CD4-positive, alpha-beta T cell (primary cell): ENCODE results near the gene SDK2. TPM values are rescaled to one million over a fixed set of nuclear protein-coding genes. Genes with fewer than 3 reads are reported as not detected.

Experiments
- ATAC-seq: fragments of 200-7000 bp; cut with Tn5 transposase; one replicate; pipeline ENCODE4 v1.10.0; 2022; ENCODE audit warnings: mild to moderate bottlenecking; ENCODE audit not compliant: poor library complexity
- CTCF ChIA-PET: fragments of 350-600 bp; sonication (Branson Sonifier 250); formaldehyde crosslinking; loops from one replicate; lab custom pipeline; 2021; ENCODE audit warnings: antibody characterized with exemption, inconsistent platforms; lab: Charles Lee
- POLR2A ChIA-PET: fragments of 350-600 bp; sonication (Branson Sonifier 250); formaldehyde crosslinking; loops from one replicate; lab custom pipeline; 2021; ENCODE audit warnings: antibody characterized with exemption, inconsistent platforms; lab: Charles Lee
- DNase-seq, 14 experiments: peaks; one replicate each; pipeline ENCODE4 v3.0.0-alpha.2; 2013 to 2020; ENCODE audit warnings: mixed read lengths in 2 of 14
- H3K27ac ChIP-seq, 2 donors: one replicate each; pipeline versions ENCODE4 v1.5.1 to v1.7.0; 2013; ENCODE audit warnings: low read length in 2 of 2, low read depth in 1 of 2, mild to moderate bottlenecking in 1 of 2
- H3K27me3 ChIP-seq, 2 experiments: 1 replicate in 1 of 2; 2 replicates in 1 of 2; pipeline versions ENCODE4 v1.6.1 to v1.7.0; 2013; ENCODE audit warnings: low read length in 2 of 2, control low read depth in 1 of 2, mild to moderate bottlenecking in 1 of 2, moderate library complexity in 1 of 2; ENCODE audit not compliant: insufficient read depth in 2 of 2, control insufficient read depth in 1 of 2
- H3K36me3 ChIP-seq: one replicate; pipeline ENCODE4 v1.6.1; 2013; ENCODE audit warnings: low read length, control low read depth; ENCODE audit not compliant: insufficient read depth
- H3K4me1 ChIP-seq: one replicate; pipeline ENCODE4 v1.6.1; 2013; ENCODE audit warnings: low read length, control low read depth; ENCODE audit not compliant: insufficient read depth
- H3K4me3 ChIP-seq: one replicate; pipeline ENCODE4 v1.5.1; 2013; ENCODE audit warnings: mild to moderate bottlenecking, low read length, moderate library complexity
- H3K9me3 ChIP-seq, 2 experiments: 1 replicate in 1 of 2; 2 replicates in 1 of 2; pipeline versions ENCODE4 v1.6.1 to v1.7.0; 2013; ENCODE audit warnings: low read length in 2 of 2, mild to moderate bottlenecking in 2 of 2, control low read depth in 1 of 2, moderate library complexity in 1 of 2; ENCODE audit not compliant: control insufficient read depth in 1 of 2, insufficient read depth in 1 of 2
- H3K27ac Mint-ChIP-seq: one replicate; pipeline ENCODE4 v1.8.0; 2020; ENCODE audit warnings: mixed read lengths
- H3K27me3 Mint-ChIP-seq: one replicate; pipeline ENCODE4 v1.8.0; 2021; ENCODE audit warnings: mixed read lengths
- H3K36me3 Mint-ChIP-seq: one replicate; pipeline ENCODE4 v1.8.0; 2021; ENCODE audit warnings: low read depth, mixed read lengths
- H3K4me1 Mint-ChIP-seq: one replicate; pipeline ENCODE4 v1.8.0; 2021; ENCODE audit warnings: low read depth, mixed read lengths
- H3K4me3 Mint-ChIP-seq: one replicate; pipeline ENCODE4 v1.8.0; 2020; ENCODE audit warnings: mild to moderate bottlenecking, mixed read lengths
- H3K9me3 Mint-ChIP-seq: one replicate; pipeline ENCODE4 v1.8.0; 2020; ENCODE audit warnings: mixed read lengths
- intact Hi-C, 2 experiments: fragments of 100-400 bp; cut with DNase I in 1 of 2; cut with micrococcal nuclease in 1 of 2; formaldehyde crosslinking; loops; one replicate each; pipeline versions ENCODE4 v1.15.1 to v1.9.0; 2023 to 2025; cut with DNase I, micrococcal nuclease
- total RNA-seq, 174 experiments: library from RNA in 2 of 174; stranded (reverse) in 2 of 174; gene quantifications; one replicate each; pipeline ENCODE4 v1.2.3 and lab custom pipeline; 2021 to 2026
- TF ChIP-seq, protein P1 (sequence below): fragments of 200-600 bp; IDR thresholded peaks from one replicate; pipeline ENCODE4 v1.8.0; 2022; ENCODE audit warnings: antibody characterized with exemption, mild to moderate bottlenecking

SDK2 gene
- total RNA-seq, 2 experiments from 2014 or later, result 8.1 to 8.2 TPM

DNA sequence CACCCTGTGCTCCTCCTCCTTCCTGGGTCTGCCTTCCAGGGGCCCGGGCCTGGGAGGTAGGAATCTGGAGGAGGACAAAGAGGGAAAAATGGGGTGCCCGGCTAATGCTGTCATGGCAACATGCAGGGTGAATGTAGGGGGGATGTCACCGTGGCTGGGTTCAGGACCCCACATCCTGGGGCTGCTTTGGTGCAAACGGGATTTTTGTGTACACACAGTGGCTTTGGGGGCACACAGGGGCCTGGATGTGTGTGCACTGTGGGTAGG lies 295.5 kb downstream of the SDK2 start:
- TF ChIP-seq, protein P1, sequence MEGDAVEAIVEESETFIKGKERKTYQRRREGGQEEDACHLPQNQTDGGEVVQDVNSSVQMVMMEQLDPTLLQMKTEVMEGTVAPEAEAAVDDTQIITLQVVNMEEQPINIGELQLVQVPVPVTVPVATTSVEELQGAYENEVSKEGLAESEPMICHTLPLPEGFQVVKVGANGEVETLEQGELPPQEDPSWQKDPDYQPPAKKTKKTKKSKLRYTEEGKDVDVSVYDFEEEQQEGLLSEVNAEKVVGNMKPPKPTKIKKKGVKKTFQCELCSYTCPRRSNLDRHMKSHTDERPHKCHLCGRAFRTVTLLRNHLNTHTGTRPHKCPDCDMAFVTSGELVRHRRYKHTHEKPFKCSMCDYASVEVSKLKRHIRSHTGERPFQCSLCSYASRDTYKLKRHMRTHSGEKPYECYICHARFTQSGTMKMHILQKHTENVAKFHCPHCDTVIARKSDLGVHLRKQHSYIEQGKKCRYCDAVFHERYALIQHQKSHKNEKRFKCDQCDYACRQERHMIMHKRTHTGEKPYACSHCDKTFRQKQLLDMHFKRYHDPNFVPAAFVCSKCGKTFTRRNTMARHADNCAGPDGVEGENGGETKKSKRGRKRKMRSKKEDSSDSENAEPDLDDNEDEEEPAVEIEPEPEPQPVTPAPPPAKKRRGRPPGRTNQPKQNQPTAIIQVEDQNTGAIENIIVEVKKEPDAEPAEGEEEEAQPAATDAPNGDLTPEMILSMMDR, result no peak
- DNase-seq, result no peak
- no peak overlapping the region for H3K27ac Mint-ChIP-seq
- Histone ChIP-seq H3K4me3 (no peak overlapping the region), H3K27ac (no peak overlapping the region), H3K9me3 (no peaks in the 10 kb centered on the region), H3K4me1 (no peaks in the 10 kb centered on the region), H3K36me3 (no peaks in the 10 kb centered on the region), H3K27me3 (no peaks in the 10 kb centered on the region)
- CTCF ChIA-PET, result no interaction called here
- intact Hi-C loops, result no loop called here
- no peak for ATAC-seq
- no peaks in the 10 kb centered on the region for H3K36me3 Mint-ChIP-seq
- no peaks in the 10 kb centered on the region for H3K4me1 Mint-ChIP-seq
- no peaks in the 10 kb centered on the region for H3K9me3 Mint-ChIP-seq
- POLR2A ChIA-PET, result no interaction called here
- H3K27me3 Mint-ChIP-seq, result no peaks in the 10 kb centered on the region
- H3K4me3 Mint-ChIP-seq, result no peak overlapping the region

DNA sequence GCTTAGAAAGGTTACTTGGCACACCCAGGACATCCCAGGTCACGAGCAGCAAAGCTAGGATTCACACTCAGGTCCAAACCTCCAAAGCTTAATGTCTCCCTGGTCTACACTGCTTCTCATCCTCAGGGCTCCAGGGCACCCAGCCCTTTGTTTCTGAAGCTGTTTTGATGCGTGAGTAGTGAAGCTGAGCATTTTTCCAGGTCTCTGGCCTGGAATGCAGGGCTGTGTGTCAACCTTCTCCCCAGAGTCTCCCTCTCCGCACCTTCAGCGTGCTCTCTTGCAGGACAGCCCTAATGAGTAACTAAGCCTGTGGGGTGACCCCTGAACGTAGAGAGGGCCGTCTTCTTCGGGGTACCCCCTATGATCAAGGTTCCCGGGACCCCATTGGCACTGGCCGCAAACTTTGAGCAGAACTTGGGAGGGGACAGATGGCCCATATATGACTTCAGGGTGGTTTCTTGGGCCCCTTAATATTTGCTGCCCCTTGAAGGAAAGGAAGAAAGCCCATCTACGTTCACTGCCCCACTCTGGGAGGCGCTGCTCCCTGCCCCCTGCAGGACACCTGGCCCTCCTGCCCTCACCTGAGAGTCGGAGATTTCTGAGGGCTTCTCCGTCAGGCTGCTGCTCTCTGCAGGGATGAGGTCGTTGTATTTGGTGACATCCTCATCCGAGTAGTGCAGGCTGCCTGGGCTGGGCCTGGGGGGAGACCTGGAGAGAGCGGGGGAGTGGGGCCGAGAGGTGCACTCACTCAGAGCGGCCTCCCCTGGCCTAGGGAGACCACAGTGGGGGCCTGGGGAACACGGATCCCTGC lies 296.0 kb downstream of the SDK2 start:
- intact Hi-C loops, result no loop called here

DNA sequence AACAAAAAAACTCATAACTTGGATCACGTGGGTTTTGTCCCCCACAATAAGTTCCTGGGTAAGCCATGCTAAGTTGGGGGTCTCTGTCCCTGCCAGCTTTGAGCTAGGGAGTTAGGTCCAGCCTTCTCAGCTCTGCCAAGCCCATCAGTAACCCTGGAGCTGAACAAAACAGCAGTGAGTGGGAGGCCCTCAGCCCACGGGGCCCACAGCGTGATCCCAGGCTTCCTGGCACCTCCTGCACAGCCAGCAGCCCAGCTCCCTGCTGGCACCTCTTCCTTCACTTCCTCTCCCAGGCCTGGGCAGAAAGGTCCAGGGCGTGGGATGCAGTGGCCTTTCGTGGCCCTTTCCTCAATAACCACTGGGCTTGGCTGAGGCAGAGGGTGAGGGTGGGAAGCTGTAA lies 296.9 kb downstream of the SDK2 start:
- Mint-ChIP-seq H3K4me1 (no peaks in the 10 kb centered on the region), H3K36me3 (no peaks in the 10 kb centered on the region), H3K27ac (no peak overlapping the region), H3K27me3 (no peaks in the 10 kb centered on the region), H3K4me3 (no peak overlapping the region), H3K9me3 (no peaks in the 10 kb centered on the region)
- Histone ChIP-seq H3K4me1 (no peaks in the 10 kb centered on the region), H3K27ac (no peak overlapping the region), H3K4me3 (no peak overlapping the region), H3K36me3 (no peaks in the 10 kb centered on the region), H3K9me3 (no peaks in the 10 kb centered on the region), H3K27me3 (no peaks in the 10 kb centered on the region)
- no peak for ATAC-seq
- CTCF ChIA-PET, result no interaction called here
- POLR2A ChIA-PET, result no interaction called here
- intact Hi-C loops, result no loop called here
- TF ChIP-seq, protein P1, result no peak
- no peak for DNase-seq

More for the DNA sequence above, 296.0 kb downstream of the SDK2 start:
- Histone ChIP-seq H3K4me1 (no peaks in the 10 kb centered on the region), H3K27ac (no peak overlapping the region), H3K27me3 (no peaks in the 10 kb centered on the region), H3K9me3 (no peaks in the 10 kb centered on the region), H3K36me3 (no peaks in the 10 kb centered on the region), H3K4me3 (no peak overlapping the region)
- Mint-ChIP-seq H3K9me3 (no peaks in the 10 kb centered on the region), H3K27ac (no peak overlapping the region), H3K4me1 (no peaks in the 10 kb centered on the region), H3K36me3 (no peaks in the 10 kb centered on the region), H3K4me3 (no peak overlapping the region), H3K27me3 (no peaks in the 10 kb centered on the region)
- ATAC-seq (no peak), DNase-seq (no peak)
- ChIA-PET POLR2A (no interaction called here), CTCF (no interaction called here)
- TF ChIP-seq, protein P1, result no peak
